Measurements from ENCODE around the gene TAF1L. TPM values are rescaled to one million over a fixed set of nuclear protein-coding genes. Genes with fewer than 3 reads are reported as not detected.
A peak's percentile ranks its signal among the peaks of the same experiment; 100 is the strongest.

TAF1L gene
- total RNA-seq, 4 donors from 2014 or later = 0.08 to 0.24 (median 0.08) TPM; not detected in 1

- 72% methylated on average over 2 of the region's 2 CpGs for WGBS
- TF ChIP-seq EP300 (IDR thresholded peaks at IDR 0.05) (no peak), CTCF (IDR thresholded peaks at IDR 0.05) (no peak), POLR2AphosphoS5 (IDR thresholded peaks at IDR 0.05) (no peak), POLR2A (IDR thresholded peaks at IDR 0.05) (no peak)
These were observed 45.0 kb downstream of the TAF1L start for GRCh38 chr9:32590476-32590875.

GRCh38 chr9:32589083-32589723, 46.3 kb downstream of the TAF1L start:
- Histone ChIP-seq H3K36me3 (no peaks in the 10 kb centered on the region), H3K27ac (no peak overlapping the region), H3K4me1 (no peaks in the 10 kb centered on the region), H3K9me3 (no peaks in the 10 kb centered on the region), H3K4me3 (no peak overlapping the region), H3K27me3 (peaks cover 5% of the 10 kb centered on the region)
- 50% methylated on average over 6 of the region's 6 CpGs for WGBS
- no peak for DNase-seq (ENCODE audit: low spot score in 2 of 2)
- TF ChIP-seq CTCF (IDR thresholded peaks at IDR 0.05) (no peak), EP300 (IDR thresholded peaks at IDR 0.05) (no peak), POLR2AphosphoS5 (IDR thresholded peaks at IDR 0.05) (no peak), POLR2A (IDR thresholded peaks at IDR 0.05) (no peak)

More at GRCh38 chr9:32590476-32590875, 45.0 kb downstream of the TAF1L start:
- Histone ChIP-seq H3K9me3 (no peaks in the 10 kb centered on the region), H3K27me3 (peaks cover 3% of the 10 kb centered on the region), H3K36me3 (no peaks in the 10 kb centered on the region), H3K27ac (no peak overlapping the region), H3K4me3 (no peak overlapping the region), H3K4me1 (no peaks in the 10 kb centered on the region)
- no peak for DNase-seq (ENCODE audit: low spot score in 2 of 2)

GRCh38 chr9:32587901-32588300, 47.6 kb downstream of the TAF1L start:
- no peak overlapping the region for H3K4me3 ChIP-seq
- H3K36me3 ChIP-seq = no peaks in the 10 kb centered on the region
- no peaks in the 10 kb centered on the region for H3K9me3 ChIP-seq
- no peak overlapping the region for H3K27ac ChIP-seq
- peaks cover 6% of the 10 kb centered on the region for H3K27me3 ChIP-seq
- DNase-seq (ENCODE audit: low spot score in 2 of 2) = no peak
- no peak for TF ChIP-seq EP300 (IDR thresholded peaks at IDR 0.05)
- TF ChIP-seq POLR2AphosphoS5 (IDR thresholded peaks at IDR 0.05) = no peak
- TF ChIP-seq CTCF (IDR thresholded peaks at IDR 0.05) = no peak
- no peak for TF ChIP-seq POLR2A (IDR thresholded peaks at IDR 0.05)
- H3K4me1 ChIP-seq = no peaks in the 10 kb centered on the region

GRCh38 chr9:32584784-32585183, 50.7 kb downstream of the TAF1L start:
- TF ChIP-seq EP300 (IDR thresholded peaks at IDR 0.05) (no peak), POLR2A (IDR thresholded peaks at IDR 0.05) (no peak), CTCF (IDR thresholded peaks at IDR 0.05) (no peak), POLR2AphosphoS5 (IDR thresholded peaks at IDR 0.05) (no peak)
- no peak overlapping the region for H3K27ac ChIP-seq
- peaks cover 11% of the 10 kb centered on the region for H3K27me3 ChIP-seq
- H3K4me3 ChIP-seq = no peak overlapping the region
- 30% methylated on average over 2 of the region's 2 CpGs for WGBS
- no peaks in the 10 kb centered on the region for H3K36me3 ChIP-seq
- no peak for DNase-seq (ENCODE audit: low spot score in 2 of 2)
- H3K4me1 ChIP-seq = no peaks in the 10 kb centered on the region
- no peaks in the 10 kb centered on the region for H3K9me3 ChIP-seq

- H3K27me3 ChIP-seq = peaks cover 11% of the 10 kb centered on the region
- no peaks in the 10 kb centered on the region for H3K9me3 ChIP-seq
- DNase-seq (ENCODE audit: low spot score in 2 of 2) = no peak
- no peak overlapping the region for H3K4me3 ChIP-seq
- WGBS = 42% methylated on average over 3 of the region's 3 CpGs
- H3K4me1 ChIP-seq = no peaks in the 10 kb centered on the region
- TF ChIP-seq CTCF (IDR thresholded peaks at IDR 0.05) = peak in 1 of 2 donors; percentile 6
- no peak for TF ChIP-seq POLR2A (IDR thresholded peaks at IDR 0.05)
- no peak for TF ChIP-seq POLR2AphosphoS5 (IDR thresholded peaks at IDR 0.05)
- no peak overlapping the region for H3K27ac ChIP-seq
- H3K36me3 ChIP-seq = no peaks in the 10 kb centered on the region
These were observed 53.8 kb downstream of the TAF1L start for GRCh38 chr9:32581512-32582143.

Measured in suprapubic skin (tissue), 4 donors.